Duodenal mucosa (tissue), 2 donors: ENCODE measurements around the gene DEFB112.

ENCODE experiments used
- H3K27ac ChIP-seq: one replicate; pipeline ENCODE4 v1.7.0; 2013; ENCODE audit warnings: low read depth, low read length
- H3K27me3 ChIP-seq, 2 donors: one replicate each; pipeline ENCODE4 v1.7.0; 2013; ENCODE audit warnings: low read length in 2 of 2, control low read depth in 1 of 2; ENCODE audit not compliant: insufficient read depth in 2 of 2, control insufficient read depth in 1 of 2
- H3K36me3 ChIP-seq, 2 donors: one replicate each; pipeline ENCODE4 v1.7.0; 2013; ENCODE audit warnings: low read length in 2 of 2, control low read depth in 1 of 2; ENCODE audit not compliant: insufficient read depth in 2 of 2, control insufficient read depth in 1 of 2
- H3K4me1 ChIP-seq, 2 donors: one replicate each; pipeline ENCODE4 v1.7.0; 2013; ENCODE audit warnings: low read length in 2 of 2, control low read depth in 1 of 2; ENCODE audit not compliant: insufficient read depth in 2 of 2, control insufficient read depth in 1 of 2
- H3K4me3 ChIP-seq, 2 donors: one replicate each; pipeline ENCODE4 v1.7.0; 2013; ENCODE audit warnings: low read length in 2 of 2, low read depth in 1 of 2
- H3K9ac ChIP-seq, 2 donors: one replicate each; pipeline ENCODE4 v1.7.0; 2013; ENCODE audit warnings: low read length in 2 of 2, low read depth in 1 of 2
- H3K9me3 ChIP-seq, 2 donors: one replicate each; pipeline ENCODE4 v1.7.0; 2013; ENCODE audit warnings: low read length in 2 of 2, control low read depth in 1 of 2; ENCODE audit not compliant: control insufficient read depth in 1 of 2

The DEFB112 gene

DNA sequence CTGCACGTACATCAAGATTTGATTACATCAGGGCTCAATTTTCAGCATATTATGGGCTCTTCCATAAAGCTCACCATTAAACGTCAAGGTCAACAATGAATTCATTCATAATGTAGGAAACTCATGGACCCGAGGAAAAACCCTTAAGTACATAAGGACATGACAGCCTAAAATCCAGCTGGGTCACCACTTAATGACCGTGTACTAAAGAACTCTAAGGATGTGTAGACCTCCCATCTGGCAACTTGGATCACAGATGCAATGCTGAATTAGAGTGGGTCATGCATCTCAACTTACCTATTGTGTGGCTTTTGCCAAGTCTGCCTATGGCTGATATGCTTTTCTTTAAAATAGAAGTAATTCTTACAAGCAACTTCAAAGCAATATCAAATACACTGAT lies 26.7 kb upstream of the DEFB112 start:
- no peaks in the 10 kb centered on the region for H3K4me1 ChIP-seq
- no peak overlapping the region for H3K4me3 ChIP-seq
- H3K27ac ChIP-seq, result no peak overlapping the region
- no peaks in the 10 kb centered on the region for H3K9me3 ChIP-seq
- H3K27me3 ChIP-seq, result no peaks in the 10 kb centered on the region
- no peaks in the 10 kb centered on the region for H3K36me3 ChIP-seq
- no peak overlapping the region for H3K9ac ChIP-seq

DNA sequence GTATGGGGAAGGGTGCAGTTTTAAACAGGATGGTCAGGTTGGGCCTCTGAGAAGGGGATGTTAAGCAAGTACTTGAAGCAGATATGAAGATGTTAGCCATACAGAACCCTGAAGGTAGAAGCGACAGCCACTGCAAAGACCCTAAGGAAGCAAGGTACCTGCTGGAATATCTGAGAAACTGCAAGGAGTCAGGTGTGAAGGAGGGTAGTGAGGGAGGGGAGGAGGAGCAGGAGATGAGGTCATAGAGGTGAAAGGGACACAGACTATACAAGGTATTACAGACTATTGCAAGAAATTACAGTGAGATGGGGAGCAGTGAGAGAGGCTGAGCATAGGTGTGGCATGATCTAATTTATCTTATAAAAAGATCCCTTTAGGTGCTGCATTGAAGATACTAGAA lies 22.2 kb upstream of the DEFB112 start:
- Histone ChIP-seq H3K9me3 (no peaks in the 10 kb centered on the region), H3K27me3 (no peaks in the 10 kb centered on the region), H3K36me3 (no peaks in the 10 kb centered on the region), H3K27ac (no peak overlapping the region), H3K9ac (no peak overlapping the region), H3K4me1 (no peaks in the 10 kb centered on the region), H3K4me3 (no peak overlapping the region)

DNA sequence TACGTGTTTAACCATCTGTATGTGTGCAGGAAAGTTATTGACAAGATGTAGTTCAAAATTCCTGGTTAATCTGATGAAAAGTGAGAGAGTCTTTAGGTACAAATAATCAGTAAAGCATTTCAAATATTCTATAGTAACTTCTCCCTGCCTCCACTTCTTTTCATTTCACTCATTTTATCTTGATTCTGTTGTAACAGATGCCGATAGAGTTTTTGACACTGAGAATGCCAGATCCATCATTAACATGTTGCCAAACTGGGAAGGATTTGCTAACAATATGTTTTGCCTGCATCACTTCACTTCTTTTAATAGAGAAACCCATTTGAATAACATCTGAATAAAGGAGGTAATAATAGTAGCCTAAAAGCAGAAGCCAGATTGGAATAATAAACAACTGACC lies 20.4 kb upstream of the DEFB112 start:
- H3K36me3 ChIP-seq, result no peaks in the 10 kb centered on the region
- no peaks in the 10 kb centered on the region for H3K9me3 ChIP-seq
- no peaks in the 10 kb centered on the region for H3K4me1 ChIP-seq
- no peak overlapping the region for H3K4me3 ChIP-seq
- H3K9ac ChIP-seq, result no peak overlapping the region
- no peak overlapping the region for H3K27ac ChIP-seq
- H3K27me3 ChIP-seq, result no peaks in the 10 kb centered on the region

DNA sequence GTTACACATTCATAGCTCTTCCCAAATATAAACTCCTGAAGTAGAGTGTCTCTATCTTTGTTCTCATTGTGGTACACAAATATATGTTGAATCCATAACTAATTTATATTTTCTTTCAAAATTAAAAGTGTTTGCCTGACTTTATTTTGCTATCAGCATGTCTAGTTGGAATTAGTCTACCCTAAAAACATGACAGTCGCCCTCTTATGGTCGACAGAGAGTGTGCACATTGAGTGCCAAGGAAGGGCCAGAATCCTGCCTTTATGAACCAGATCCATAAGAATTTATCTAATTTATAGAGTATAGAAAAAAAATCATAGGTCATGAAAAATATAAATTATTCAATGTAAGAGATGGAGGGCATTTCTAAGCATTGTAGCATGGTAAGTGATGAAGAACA lies 12.3 kb upstream of the DEFB112 start:
- Histone ChIP-seq H3K36me3 (no peaks in the 10 kb centered on the region), H3K4me1 (no peaks in the 10 kb centered on the region), H3K9me3 (no peaks in the 10 kb centered on the region), H3K27ac (no peak overlapping the region), H3K4me3 (no peak overlapping the region), H3K9ac (no peak overlapping the region), H3K27me3 (no peaks in the 10 kb centered on the region)

DNA sequence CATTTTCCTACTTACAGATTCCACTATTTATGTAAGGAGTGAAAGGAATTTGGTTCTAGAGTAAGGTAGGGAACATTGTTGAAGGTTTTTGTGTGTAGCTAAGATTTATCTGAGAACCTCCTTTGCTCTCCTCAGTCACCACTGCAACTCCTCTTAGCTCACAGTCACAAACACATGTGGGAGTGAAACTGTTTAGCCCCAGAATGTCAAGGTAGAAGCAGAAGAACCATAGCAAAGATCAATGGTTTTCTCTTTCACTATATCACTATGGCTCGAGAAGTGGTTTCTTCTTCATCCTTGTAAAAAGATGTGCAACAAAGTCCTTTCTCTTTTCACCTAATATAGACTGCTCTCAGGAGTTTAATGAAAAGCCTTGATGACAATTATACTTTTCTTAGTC lies 6.5 kb upstream of the DEFB112 start:
- Histone ChIP-seq H3K4me3 (no peak overlapping the region), H3K27ac (no peak overlapping the region), H3K36me3 (no peaks in the 10 kb centered on the region), H3K9ac (no peak overlapping the region), H3K27me3 (no peaks in the 10 kb centered on the region), H3K4me1 (no peaks in the 10 kb centered on the region), H3K9me3 (no peaks in the 10 kb centered on the region)

DNA sequence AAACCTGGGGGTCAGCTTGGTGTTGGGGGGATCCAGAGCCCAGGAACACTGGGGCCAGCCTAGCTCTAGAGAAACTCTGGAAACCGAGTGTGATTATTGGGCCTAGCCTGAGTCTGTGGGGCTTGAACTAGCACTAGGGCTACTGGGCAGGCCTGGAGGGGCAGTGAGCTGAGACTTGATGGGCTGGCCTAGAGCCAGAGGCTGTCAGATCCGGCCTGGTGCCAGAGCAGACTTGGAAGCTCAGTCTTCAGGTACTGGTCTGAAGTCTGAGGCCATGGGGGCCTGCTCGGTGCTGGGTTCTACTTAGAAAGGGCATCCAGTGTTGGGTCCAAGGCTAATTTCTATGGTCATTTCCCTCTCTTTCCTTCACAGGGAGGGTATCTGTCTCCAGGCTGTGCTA lies 2.7 kb downstream of the DEFB112 start:
- Histone ChIP-seq H3K9ac (no peak overlapping the region), H3K27me3 (no peaks in the 10 kb centered on the region), H3K27ac (no peak overlapping the region), H3K36me3 (no peaks in the 10 kb centered on the region), H3K9me3 (no peaks in the 10 kb centered on the region), H3K4me1 (no peaks in the 10 kb centered on the region), H3K4me3 (no peak overlapping the region)

DNA sequence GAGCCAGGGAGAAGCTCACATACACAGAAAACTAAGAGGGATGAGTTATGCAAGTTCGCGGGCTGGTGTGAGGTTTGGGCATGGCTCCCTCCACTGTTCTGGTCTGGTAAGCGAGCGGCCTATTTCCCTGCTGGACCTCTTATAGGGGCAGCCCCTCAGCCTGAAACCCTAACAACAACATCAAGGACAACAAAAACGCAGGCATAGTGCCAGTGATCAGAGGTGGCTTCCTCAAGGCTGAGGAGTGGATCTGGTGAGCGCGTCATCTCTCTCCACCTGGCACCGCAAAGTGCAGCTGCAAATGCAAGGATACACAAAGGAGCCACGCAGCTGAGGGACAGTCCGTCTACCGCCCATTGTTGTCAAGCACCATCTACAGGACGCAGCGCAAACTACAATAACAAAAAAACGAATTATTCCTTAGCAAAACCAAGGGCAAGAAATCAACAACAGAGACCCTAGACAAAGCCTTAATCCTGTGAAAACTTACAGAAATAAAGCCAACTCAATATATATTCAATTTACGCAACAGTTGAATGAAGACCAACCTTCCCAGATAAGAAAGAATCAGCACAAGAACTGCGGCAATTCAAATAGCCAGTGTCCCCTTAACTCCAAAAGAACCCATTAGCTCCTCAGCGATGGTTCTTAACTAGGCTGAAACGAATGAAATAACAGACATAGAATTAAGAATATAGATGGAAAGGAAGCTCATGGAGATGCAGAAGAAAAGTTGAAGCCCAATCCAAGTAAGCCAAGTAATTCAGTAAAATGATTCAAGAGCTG lies 18.8 kb downstream of the DEFB112 start:
- no peak overlapping the region for H3K4me3 ChIP-seq
- H3K27ac ChIP-seq, result no peak overlapping the region
- H3K27me3 ChIP-seq, result no peaks in the 10 kb centered on the region
- H3K9ac ChIP-seq, result no peak overlapping the region
- no peaks in the 10 kb centered on the region for H3K36me3 ChIP-seq
- H3K9me3 ChIP-seq, result no peaks in the 10 kb centered on the region
- no peaks in the 10 kb centered on the region for H3K4me1 ChIP-seq

DNA sequence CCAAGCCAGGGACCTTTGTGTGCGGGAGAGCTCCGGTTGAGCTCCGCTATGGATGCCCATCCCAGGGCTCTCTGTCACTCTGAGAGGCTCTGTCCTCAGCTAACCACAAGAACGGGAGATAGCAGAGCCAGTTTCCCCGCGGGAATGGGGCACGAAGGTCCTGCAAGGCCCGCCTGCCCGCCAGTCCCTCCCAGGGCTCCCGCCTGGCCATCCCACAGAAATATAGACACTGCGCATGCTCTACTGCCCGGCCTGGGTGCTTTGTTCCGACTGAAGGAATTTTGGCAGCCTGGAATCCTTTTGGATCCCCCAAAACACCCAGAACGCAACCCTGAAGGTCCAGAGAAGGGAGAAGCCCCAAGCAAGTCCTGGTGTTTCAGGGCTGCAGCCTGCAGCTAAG lies 19.4 kb downstream of the DEFB112 start:
- Histone ChIP-seq H3K27me3 (no peaks in the 10 kb centered on the region), H3K4me3 (no peak overlapping the region), H3K36me3 (no peaks in the 10 kb centered on the region), H3K9ac (no peak overlapping the region), H3K9me3 (no peaks in the 10 kb centered on the region), H3K27ac (no peak overlapping the region), H3K4me1 (no peaks in the 10 kb centered on the region)

DNA sequence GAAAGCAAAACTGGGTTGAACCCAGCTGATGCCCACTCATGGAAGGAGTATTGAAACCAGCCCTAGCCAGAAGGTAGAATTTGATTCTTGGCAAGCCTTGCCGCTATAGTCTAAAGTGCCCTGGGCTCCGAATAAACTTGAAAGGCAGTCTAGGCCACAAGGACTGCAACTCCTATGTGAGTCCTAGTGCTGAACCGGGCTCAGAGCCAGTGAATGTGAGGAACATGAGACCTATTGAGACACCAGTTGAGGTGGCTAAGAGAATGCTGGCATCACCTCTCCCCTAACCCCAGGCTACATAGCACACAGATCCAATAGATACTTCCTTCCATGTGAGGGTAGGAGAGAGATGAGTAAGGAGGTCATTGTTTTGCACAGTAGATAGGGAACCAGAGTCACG lies 24.5 kb downstream of the DEFB112 start:
- Histone ChIP-seq H3K4me3 (no peak overlapping the region), H3K9ac (no peak overlapping the region), H3K4me1 (no peaks in the 10 kb centered on the region), H3K36me3 (no peaks in the 10 kb centered on the region), H3K9me3 (no peaks in the 10 kb centered on the region), H3K27me3 (no peaks in the 10 kb centered on the region), H3K27ac (no peak overlapping the region)

DNA sequence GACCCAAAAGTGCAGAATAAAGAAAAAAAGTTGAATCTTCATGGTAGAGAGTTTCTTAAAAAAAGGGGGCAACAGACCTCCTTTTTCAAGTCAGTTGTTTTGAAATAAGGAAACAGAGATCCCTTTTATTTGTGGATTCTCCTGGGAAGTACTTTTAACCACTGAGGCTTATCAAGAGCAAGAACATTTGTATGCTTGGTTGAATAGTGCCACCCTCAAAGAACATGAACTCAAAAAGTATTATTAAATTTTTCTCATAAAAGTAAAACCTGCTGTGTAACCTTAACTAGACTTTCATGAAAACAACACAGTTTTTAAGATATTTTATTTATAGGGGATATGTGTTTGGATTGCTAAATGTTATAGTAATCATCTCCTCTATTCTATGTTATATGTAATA lies 27.8 kb downstream of the DEFB112 start, which contains the start of gene DEFB110:
Gene DEFB110 (minus strand): TSS at position 101 of the 400 bp plus-strand sequence. CDS start 59 bp downstream, at position 42.
- H3K4me3 ChIP-seq, result no peak within 1 kb of the TSS
- H3K4me1 ChIP-seq, result no peaks in the 10 kb centered on the region
- H3K27me3 ChIP-seq, result no peaks in the 10 kb centered on the region
- no peaks in the 10 kb centered on the region for H3K36me3 ChIP-seq
- H3K9me3 ChIP-seq, result no peaks in the 10 kb centered on the region
- no peak within 1 kb of the TSS for H3K27ac ChIP-seq
- H3K9ac ChIP-seq, result no peak within 1 kb of the TSS
